WTC11 (cell line): ENCODE data around the gene MED12L. TPM values are rescaled to one million over a fixed set of nuclear protein-coding genes. Genes with fewer than 3 reads are reported as not detected.

Experiments
- ATAC-seq: fragments of 200-7000 bp; cut with Tn5 transposase; 2 replicates; pipeline ENCODE4 v1.10.0; 2021; ENCODE audit warnings: mild to moderate bottlenecking, moderate library complexity
- CTCF ChIA-PET: fragments of 300-600 bp; sonication (Branson Sonifier 250); formaldehyde crosslinking; loops from one replicate; lab custom pipeline; 2021; ENCODE audit warnings: antibody characterized with exemption; lab: Charles Lee
- POLR2A ChIA-PET: fragments of 350-600 bp; sonication (Branson Sonifier 250); formaldehyde crosslinking; loops from one replicate; lab custom pipeline; 2021; ENCODE audit warnings: antibody characterized with exemption; lab: Charles Lee
- DNase-seq: peaks from one replicate; pipeline ENCODE4 v3.0.0; 2021; ENCODE audit warnings: low spot score
- H3K27ac Mint-ChIP-seq: 2 replicates; pipeline ENCODE4 v1.8.0; 2021; ENCODE audit warnings: mixed read lengths
- H3K27me3 Mint-ChIP-seq: 2 replicates; pipeline ENCODE4 v1.8.0; 2021; ENCODE audit warnings: low read depth, mild to moderate bottlenecking, moderate library complexity, mixed read lengths
- H3K36me3 Mint-ChIP-seq: 2 replicates; pipeline ENCODE4 v1.8.0; 2021; ENCODE audit warnings: mixed read lengths
- H3K4me1 Mint-ChIP-seq: 2 replicates; pipeline ENCODE4 v1.8.0; 2022; ENCODE audit warnings: mixed read lengths
- H3K4me3 Mint-ChIP-seq: 2 replicates; pipeline ENCODE4 v1.8.0; 2021; ENCODE audit warnings: mild to moderate bottlenecking, moderate library complexity, mixed read lengths
- H3K9me3 Mint-ChIP-seq: 2 replicates; pipeline ENCODE4 v1.8.0; 2021; ENCODE audit warnings: mixed read lengths
- CTCF ChIP-seq: fragments of 200-600 bp; IDR thresholded peaks from 2 replicates; pipeline ENCODE4 v1.8.0; 2022; ENCODE audit warnings: antibody characterized with exemption
- E2F5 ChIP-seq: sonication (generic); formaldehyde crosslinking; IDR thresholded peaks from 2 replicates; pipeline ENCODE4 v1.8.1; 2022; ENCODE audit warnings: mild to moderate bottlenecking, moderate library complexity, missing genetic modification reagents
- ELF4 ChIP-seq: sonication (generic); formaldehyde crosslinking; IDR thresholded peaks from 2 replicates; pipeline ENCODE4 v1.8.1; 2022; ENCODE audit warnings: low read depth, mild to moderate bottlenecking, moderate library complexity, missing genetic modification reagents
- GABPB1 ChIP-seq: sonication (generic); formaldehyde crosslinking; IDR thresholded peaks from 2 replicates; pipeline ENCODE4 v1.8.1; 2023; ENCODE audit warnings: mild to moderate bottlenecking, missing genetic modification reagents
- MXD4 ChIP-seq: fragments of 250-450 bp; sonication (Bioruptor Pico); IDR thresholded peaks from 2 replicates; pipeline ENCODE4 v1.8.0; 2021; ENCODE audit warnings: mild to moderate bottlenecking, moderate library complexity, borderline replicate concordance
- MYBL2 ChIP-seq: sonication (generic); formaldehyde crosslinking; IDR thresholded peaks from 2 replicates; pipeline ENCODE4 v1.8.1; 2023; ENCODE audit warnings: mild to moderate bottlenecking, moderate library complexity, missing genetic modification reagents
- PRDM15 ChIP-seq: sonication (generic); formaldehyde crosslinking; IDR thresholded peaks from 2 replicates; pipeline ENCODE4 v1.8.0; 2022; ENCODE audit warnings: missing genetic modification reagents
- TCF7 ChIP-seq: sonication (generic); formaldehyde crosslinking; IDR thresholded peaks from 2 replicates; pipeline ENCODE4 v1.8.0; 2022; ENCODE audit warnings: mild to moderate bottlenecking, low read depth, missing genetic modification reagents, moderate library complexity
- USF2 ChIP-seq: sonication (generic); formaldehyde crosslinking; IDR thresholded peaks from 2 replicates; pipeline ENCODE4 v1.8.1; 2023; ENCODE audit warnings: mild to moderate bottlenecking, missing genetic modification reagents, moderate library complexity
- ZNF232 ChIP-seq: sonication (generic); formaldehyde crosslinking; IDR thresholded peaks from 2 replicates; pipeline ENCODE4 v1.8.0; 2022; ENCODE audit warnings: mild to moderate bottlenecking, missing genetic modification reagents
- ZNF396 ChIP-seq: fragments of 250-450 bp; sonication (Bioruptor Pico); IDR thresholded peaks from 2 replicates; pipeline ENCODE4 v1.8.0; 2021; ENCODE audit warnings: mild to moderate bottlenecking, moderate library complexity, borderline replicate concordance
- ZNF416 ChIP-seq: fragments of 250-450 bp; sonication (Bioruptor Pico); IDR thresholded peaks from 2 replicates; pipeline ENCODE4 v1.9.0; 2021; ENCODE audit warnings: mild to moderate bottlenecking, inconsistent platforms
- ZNF425 ChIP-seq: fragments of 250-450 bp; sonication (Bioruptor Pico); conservative IDR thresholded peaks from 2 replicates; pipeline ENCODE4 v1.9.0; 2021; ENCODE audit warnings: mild to moderate bottlenecking
- ZNF532 ChIP-seq: fragments of 250-450 bp; sonication (Bioruptor Pico); IDR thresholded peaks from 2 replicates; pipeline ENCODE4 v1.9.0; 2021; ENCODE audit warnings: mild to moderate bottlenecking, borderline replicate concordance
- total RNA-seq: library from RNA; stranded (reverse); gene quantifications from 3 replicates; pipeline ENCODE4 v1.2.3, GENCODE V29; 2021

The MED12L gene
- total RNA-seq, 1 experiment from 2014 or later, result 27.4 TPM

GRCh38 chr3:151146071-151146730 is 60.7 kb downstream of the MED12L start:
- Mint-ChIP-seq H3K4me1 (peaks cover 10% of the 10 kb centered on the region; the same call in 1 of the 2 replicates), H3K4me3 (no peak overlapping the region), H3K36me3 (peaks cover 2% of the 10 kb centered on the region; the same call in 1 of the 2 replicates), H3K27ac (no peak overlapping the region), H3K9me3 (no peaks in the 10 kb centered on the region), H3K27me3 (no peaks in the 10 kb centered on the region)
- DNase-seq (peak; percentile 73), ATAC-seq (peak; percentile 94)
- ChIA-PET POLR2A (interaction anchor here (0.8 kb wide), 1 partner anchor 60 kb away, joined by 3 read pairs; no protein-coding TSS in a partner anchor), CTCF (interaction anchor here (0.7 to 6.5 kb wide), 15 partner anchors 10 to 358 kb away, joined by 3 to 44 read pairs (median 5); partner anchors contain the start of gene MED12L)
- TF ChIP-seq GABPB1 (CRISPR knock-in tag) (no peak), TCF7 (CRISPR knock-in tag) (no peak), ZNF396 (CRISPR knock-in tag) (no peak), ELF4 (no peak), ZNF416 (no peak), PRDM15 (CRISPR knock-in tag) (0 out of 2 replicates have a peak, but pooled peaks have one; percentile 7), ZNF532 (CRISPR knock-in tag) (no peak), CTCF (peak; percentile 82), MXD4 (no peak), ZNF425 (CRISPR knock-in tag) (no peak), MYBL2 (no peak), USF2 (no peak), ZNF232 (no peak), E2F5 (CRISPR knock-in tag) (no peak)
